Measurements from ENCODE around the gene BCKDK. TPM values are rescaled to one million over a fixed set of nuclear protein-coding genes. Genes with fewer than 3 reads are reported as not detected.

BCKDK gene
- total and polyA plus RNA-seq, 2 of the 8 experiments (the other 6 are each of a cell fraction or from before 2014, with no cell fraction given), result 49.6 to 77.1 TPM

- Histone ChIP-seq H3K27ac (ENCODE audit: low read depth, low read length) (no peak overlapping the region), H2BK15ac (ENCODE audit: low read length) (no peak overlapping the region), H2AFZ (ENCODE audit: low read length) (no peak overlapping the region), H2BK20ac (ENCODE audit: low read length) (no peak overlapping the region), H4K8ac (ENCODE audit: extremely low read depth, insufficient read depth, low read length) (peak overlapping the region; percentile 46; the same call in 1 of the 2 replicates), H3K4me2 (ENCODE audit: insufficient read depth in 1 of 2, low read depth in 2 of 2, low read length in 2 of 2) (no peak overlapping the region), H2BK12ac (ENCODE audit: low read depth, low read length) (no peak overlapping the region), H3K36me3 (ENCODE audit: control insufficient read depth in 2 of 4, insufficient read depth in 4 of 4, low read length in 3 of 4) (peaks cover 5 to 48% (median 28%) of the 10 kb centered on the region in 4 experiments; a peak in 7 of 8 replicates), H3K18ac (ENCODE audit: extremely low read depth, low read length) (no peak overlapping the region), H4K5ac (ENCODE audit: insufficient read length, low read depth, low read length) (no peak overlapping the region), H3K23me2 (ENCODE audit: low read depth, low read length) (0 out of 2 replicates have a peak, but pooled peaks cover 3% of the 10 kb centered on the region), H3K9ac (replicated peaks in 1 of 4; ENCODE audit: extremely low read depth in 1 of 4, low read depth in 3 of 4, low read length in 3 of 4) (no peak overlapping the region), H3K79me2 (ENCODE audit: control insufficient read depth in 1 of 2, insufficient read depth in 2 of 2, low read length in 2 of 2) (peaks cover 0 to 40% of the 10 kb centered on the region in 2 experiments; a peak in 2 of 4 replicates), H4K20me1 (replicated peaks in 1 of 2; ENCODE audit: control insufficient read depth in 1 of 2, insufficient read depth in 2 of 2, low read length in 2 of 2) (peaks cover 9 to 30% of the 10 kb centered on the region in 2 experiments), H3K4ac (replicated peaks; ENCODE audit: insufficient read length, low read depth, low read length) (no peak overlapping the region), H3K56ac (replicated peaks; ENCODE audit: insufficient read length, low read depth, low read length) (no peak overlapping the region), H3K79me1 (ENCODE audit: low read depth, low read length) (peaks cover 4% of the 10 kb centered on the region; the same call in 1 of the 2 replicates), H3K23ac (ENCODE audit: insufficient read length) (no peak overlapping the region), H3K4me1 (replicated peaks in 1 of 4; ENCODE audit: control insufficient read depth in 3 of 4, insufficient read depth in 4 of 4, low read length in 3 of 4) (no peaks in the 10 kb centered on the region), H3K27me3 (replicated peaks in 1 of 4; ENCODE audit: control insufficient read depth in 3 of 4, extremely low read depth in 1 of 4, insufficient read depth in 3 of 4, low read length in 3 of 4) (no peaks in the 10 kb centered on the region), H3K9me3 (ENCODE audit: insufficient read depth in 2 of 2, low read depth in 1 of 2, low read length in 1 of 2) (no peaks in the 10 kb centered on the region), H3K4me3 (ENCODE audit: extremely low read depth in 1 of 4, insufficient read depth in 2 of 4, low read depth in 3 of 4, low read length in 4 of 4) (no peak overlapping the region), H2AK5ac (ENCODE audit: low read depth, low read length) (no peak overlapping the region), H2BK5ac (ENCODE audit: low read depth, low read length) (no peak overlapping the region), H4K91ac (replicated peaks; ENCODE audit: insufficient read length, low read length) (no peak overlapping the region), H3K14ac (ENCODE audit: insufficient read length) (no peak overlapping the region), H2BK120ac (replicated peaks; ENCODE audit: low read depth, low read length) (no peak overlapping the region)
- CTCF ChIA-PET (ENCODE audit: partially characterized antibody), result interaction anchor here (0.6 to 2.1 kb wide), 7 partner anchors 9 to 92 kb away, joined by 3 to 10 read pairs (median 3); no protein-coding TSS in a partner anchor
- DNase-seq (ENCODE audit: low read depth in 1 of 2, low spot score in 2 of 2) (no peak), FAIRE-seq (no peak)
- WGBS, 2 experiments (ENCODE audit: extremely low coverage in 1 of 2, insufficient coverage in 1 of 2, insufficient read length in 1 of 2, insufficient replicate concordance in 2 of 2, low coverage in 1 of 2, low lambda C conversion rate in 2 of 2, missing lambda C conversion rate in 1 of 2), result 93% methylated on average over 26 of the region's 30 CpGs; no CpG with 5 or more reads in 1 of the 2 experiments
- POLR2A ChIA-PET (ENCODE audit: partially characterized antibody), result interaction anchor here (0.9 to 4.9 kb wide), 6 partner anchors 9 to 93 kb away, joined by 3 to 26 read pairs (median 4); partner anchors contain the start of genes HSD3B7 and VKORC1
- no peak for TF ChIP-seq EGR1 (IDR thresholded peaks at IDR 0.05; ENCODE audit: borderline replicate concordance, low read depth, low read length)
- TF ChIP-seq, protein P1, sequence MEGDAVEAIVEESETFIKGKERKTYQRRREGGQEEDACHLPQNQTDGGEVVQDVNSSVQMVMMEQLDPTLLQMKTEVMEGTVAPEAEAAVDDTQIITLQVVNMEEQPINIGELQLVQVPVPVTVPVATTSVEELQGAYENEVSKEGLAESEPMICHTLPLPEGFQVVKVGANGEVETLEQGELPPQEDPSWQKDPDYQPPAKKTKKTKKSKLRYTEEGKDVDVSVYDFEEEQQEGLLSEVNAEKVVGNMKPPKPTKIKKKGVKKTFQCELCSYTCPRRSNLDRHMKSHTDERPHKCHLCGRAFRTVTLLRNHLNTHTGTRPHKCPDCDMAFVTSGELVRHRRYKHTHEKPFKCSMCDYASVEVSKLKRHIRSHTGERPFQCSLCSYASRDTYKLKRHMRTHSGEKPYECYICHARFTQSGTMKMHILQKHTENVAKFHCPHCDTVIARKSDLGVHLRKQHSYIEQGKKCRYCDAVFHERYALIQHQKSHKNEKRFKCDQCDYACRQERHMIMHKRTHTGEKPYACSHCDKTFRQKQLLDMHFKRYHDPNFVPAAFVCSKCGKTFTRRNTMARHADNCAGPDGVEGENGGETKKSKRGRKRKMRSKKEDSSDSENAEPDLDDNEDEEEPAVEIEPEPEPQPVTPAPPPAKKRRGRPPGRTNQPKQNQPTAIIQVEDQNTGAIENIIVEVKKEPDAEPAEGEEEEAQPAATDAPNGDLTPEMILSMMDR (IDR thresholded peaks at IDR 0.05; ENCODE audit: control extremely low read depth in 1 of 3, insufficient read depth in 1 of 3, low read depth in 1 of 3, low read length in 3 of 3), result peak in 2 of 3 experiments; percentile 30 to 34; a peak in 2 of 4 replicates
Measured at GRCh38 chr16:31077592-31078396, 30.4 kb upstream of the BCKDK start.
